HG03521 (cell line): Measurements from ENCODE around the gene PTX3.

Experiments used
- ATAC-seq: cut with Tn5 transposase; IDR thresholded peaks from one replicate; pipeline ENCODE4 v1.9.1; 2021; ENCODE audit warnings: mild to moderate bottlenecking, moderate library complexity; ENCODE audit not compliant: unreplicated experiment

Gene PTX3

GRCh38 chr3:157436583-157437291 lies at the start of gene PTX3:
PTX3 (plus strand) TSS chr3:157436850; CDS start chr3:157436934, 84 bp downstream.
- no peak for ATAC-seq

- ATAC-seq = no peak
Observed at GRCh38 chr3:157387708-157388435, 48.8 kb upstream of the PTX3 start.

GRCh38 chr3:157388976-157389375 lies 47.7 kb upstream of the PTX3 start:
- no peak for ATAC-seq

- ATAC-seq = no peak
Observed at GRCh38 chr3:157390713-157391515, 45.7 kb upstream of the PTX3 start.

- no peak for ATAC-seq
Observed at GRCh38 chr3:157392104-157392503, 44.5 kb upstream of the PTX3 start.

- no peak for ATAC-seq
Observed at GRCh38 chr3:157393113-157393512, 43.5 kb upstream of the PTX3 start.

- no peak for ATAC-seq
Observed at GRCh38 chr3:157394411-157394810, 42.2 kb upstream of the PTX3 start.

- ATAC-seq = no peak
Observed at GRCh38 chr3:157398598-157398997, 38.1 kb upstream of the PTX3 start.

GRCh38 chr3:157404381-157404780 lies 32.3 kb upstream of the PTX3 start:
- ATAC-seq = no peak

- no peak for ATAC-seq
Observed at GRCh38 chr3:157405457-157405856, 31.2 kb upstream of the PTX3 start.

- ATAC-seq = no peak
Observed at GRCh38 chr3:157406394-157406793, 30.3 kb upstream of the PTX3 start.

GRCh38 chr3:157407769-157408168 lies 28.9 kb upstream of the PTX3 start:
- no peak for ATAC-seq

GRCh38 chr3:157408499-157409149 lies 28.0 kb upstream of the PTX3 start:
- ATAC-seq = no peak

- ATAC-seq = no peak
Observed at GRCh38 chr3:157409516-157409915, 27.1 kb upstream of the PTX3 start.

GRCh38 chr3:157410945-157411344 lies 25.7 kb upstream of the PTX3 start:
- no peak for ATAC-seq

- ATAC-seq = no peak
Observed at GRCh38 chr3:157412323-157412855, 24.3 kb upstream of the PTX3 start.

GRCh38 chr3:157414861-157415260 lies 21.8 kb upstream of the PTX3 start:
- ATAC-seq = no peak

- no peak for ATAC-seq
Observed at GRCh38 chr3:157416347-157417087, 20.1 kb upstream of the PTX3 start.

GRCh38 chr3:157417247-157417646 lies 19.4 kb upstream of the PTX3 start:
- no peak for ATAC-seq

- ATAC-seq = no peak
Observed at GRCh38 chr3:157418104-157418503, 18.5 kb upstream of the PTX3 start.
